ENCODE results near the gene NRXN3. TPM values are rescaled to one million over a fixed set of nuclear protein-coding genes. Genes with fewer than 3 reads are reported as not detected.

NRXN3 gene
- total RNA-seq, 1 donor = 2.5 TPM

GRCh38 chr14:78927261-78927660, 757.1 kb downstream of the NRXN3 start:
- no peaks in the 10 kb centered on the region for H4K20me1 ChIP-seq (ENCODE audit: insufficient read depth, low read length)
- H2AFZ ChIP-seq (ENCODE audit: low read length) = no peak overlapping the region
- H3K27me3 ChIP-seq (ENCODE audit: insufficient read depth, low read length) = no peaks in the 10 kb centered on the region
- H3K4me1 ChIP-seq (ENCODE audit: insufficient read depth, low read length) = no peaks in the 10 kb centered on the region
- TF ChIP-seq CTCF (IDR thresholded peaks at IDR 0.05; ENCODE audit: extremely low read depth, low read depth, low read length) = no peak
- DNase-seq (ENCODE audit: insufficient read length, low spot score, missing footprints) = no peak
- H3K27ac ChIP-seq (ENCODE audit: low read depth, low read length) = no peak overlapping the region
- no peak overlapping the region for H3K4me3 ChIP-seq (ENCODE audit: insufficient read depth, low read length)
- H3K36me3 ChIP-seq (ENCODE audit: insufficient read depth, low read length) = no peaks in the 10 kb centered on the region
- H3K79me2 ChIP-seq (ENCODE audit: insufficient read depth, low read length) = no peaks in the 10 kb centered on the region
- H3K4me2 ChIP-seq (ENCODE audit: insufficient read depth, low read length) = no peak overlapping the region
- no peaks in the 10 kb centered on the region for H3K9me3 ChIP-seq (ENCODE audit: low read depth, low read length)

DNA sequence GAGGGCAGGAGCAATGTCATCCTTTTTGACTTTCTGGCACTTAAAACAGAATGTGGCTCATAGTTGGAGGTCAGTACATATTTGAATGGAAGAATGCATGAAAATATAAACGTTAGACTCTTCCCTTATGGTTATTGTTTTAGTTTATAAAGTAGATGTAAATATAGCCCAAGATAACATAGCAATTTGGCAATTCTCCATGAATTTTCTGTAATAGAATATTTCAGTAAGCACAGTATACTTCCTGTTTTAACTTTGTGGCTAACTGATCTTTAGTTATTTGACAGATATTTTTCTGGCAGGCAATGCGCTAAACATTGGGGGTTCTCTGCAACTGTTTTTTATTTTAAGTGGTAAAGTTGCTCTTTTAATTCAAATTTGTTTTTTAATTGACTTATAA, 763.0 kb downstream of the NRXN3 start:
- H3K79me2 ChIP-seq (ENCODE audit: insufficient read depth, low read length) = no peaks in the 10 kb centered on the region
- DNase-seq (ENCODE audit: insufficient read length, low spot score, missing footprints) = no peak
- H3K4me2 ChIP-seq (ENCODE audit: insufficient read depth, low read length) = no peak overlapping the region
- H3K9me3 ChIP-seq (ENCODE audit: low read depth, low read length) = no peaks in the 10 kb centered on the region
- TF ChIP-seq CTCF (IDR thresholded peaks at IDR 0.05; ENCODE audit: extremely low read depth, low read depth, low read length) = no peak
- H2AFZ ChIP-seq (ENCODE audit: low read length) = no peak overlapping the region
- H3K4me3 ChIP-seq (ENCODE audit: insufficient read depth, low read length) = no peak overlapping the region
- no peaks in the 10 kb centered on the region for H3K4me1 ChIP-seq (ENCODE audit: insufficient read depth, low read length)
- H3K27me3 ChIP-seq (ENCODE audit: insufficient read depth, low read length) = no peaks in the 10 kb centered on the region
- H4K20me1 ChIP-seq (ENCODE audit: insufficient read depth, low read length) = no peaks in the 10 kb centered on the region
- H3K27ac ChIP-seq (ENCODE audit: low read depth, low read length) = no peak overlapping the region
- H3K36me3 ChIP-seq (ENCODE audit: insufficient read depth, low read length) = no peaks in the 10 kb centered on the region

DNA sequence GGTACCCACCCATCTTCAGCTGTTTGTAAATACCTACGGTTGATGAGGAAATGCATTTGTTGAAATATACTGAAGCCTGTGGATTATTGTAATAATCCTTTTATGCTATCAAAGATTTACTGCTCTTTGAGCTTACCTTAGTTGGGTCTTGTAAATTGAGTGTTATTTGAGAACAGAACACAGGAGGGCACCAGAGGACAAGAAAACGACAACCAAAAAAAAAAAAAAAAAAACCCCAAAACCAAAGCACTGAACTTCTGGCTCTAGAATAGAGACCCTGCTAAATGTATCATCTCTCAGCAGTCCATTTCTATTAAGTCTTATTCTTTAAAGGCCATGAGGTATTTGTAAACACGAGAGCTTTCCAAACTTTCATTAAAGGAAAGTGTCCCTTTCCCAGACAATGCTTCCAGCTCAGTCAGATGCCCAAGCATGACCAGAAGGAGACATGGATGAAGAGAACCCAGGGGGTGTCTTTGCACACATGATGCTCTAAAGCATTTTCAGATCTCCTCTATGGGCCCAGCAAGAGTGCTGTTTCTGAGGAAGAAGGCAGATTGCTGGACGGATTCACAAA, 763.9 kb downstream of the NRXN3 start:
- no peaks in the 10 kb centered on the region for H3K9me3 ChIP-seq (ENCODE audit: low read depth, low read length)
- H3K36me3 ChIP-seq (ENCODE audit: insufficient read depth, low read length) = no peaks in the 10 kb centered on the region
- peak; percentile 49 for TF ChIP-seq CTCF (IDR thresholded peaks at IDR 0.05; ENCODE audit: extremely low read depth, low read depth, low read length)
- H3K4me1 ChIP-seq (ENCODE audit: insufficient read depth, low read length) = no peaks in the 10 kb centered on the region
- no peak for DNase-seq (ENCODE audit: insufficient read length, low spot score, missing footprints)
- no peaks in the 10 kb centered on the region for H3K79me2 ChIP-seq (ENCODE audit: insufficient read depth, low read length)
- no peak overlapping the region for H3K4me2 ChIP-seq (ENCODE audit: insufficient read depth, low read length)
- H4K20me1 ChIP-seq (ENCODE audit: insufficient read depth, low read length) = no peaks in the 10 kb centered on the region
- no peak overlapping the region for H2AFZ ChIP-seq (ENCODE audit: low read length)
- H3K27ac ChIP-seq (ENCODE audit: low read depth, low read length) = no peak overlapping the region
- no peak overlapping the region for H3K4me3 ChIP-seq (ENCODE audit: insufficient read depth, low read length)
- H3K27me3 ChIP-seq (ENCODE audit: insufficient read depth, low read length) = no peaks in the 10 kb centered on the region

GRCh38 chr14:78946949-78947348, 776.8 kb downstream of the NRXN3 start:
- no peaks in the 10 kb centered on the region for H3K9me3 ChIP-seq (ENCODE audit: low read depth, low read length)
- peaks cover 6% of the 10 kb centered on the region for H3K4me1 ChIP-seq (ENCODE audit: insufficient read depth, low read length)
- H3K4me2 ChIP-seq (ENCODE audit: insufficient read depth, low read length) = no peak overlapping the region
- no peaks in the 10 kb centered on the region for H3K79me2 ChIP-seq (ENCODE audit: insufficient read depth, low read length)
- H4K20me1 ChIP-seq (ENCODE audit: insufficient read depth, low read length) = no peaks in the 10 kb centered on the region
- H3K36me3 ChIP-seq (ENCODE audit: insufficient read depth, low read length) = no peaks in the 10 kb centered on the region
- no peaks in the 10 kb centered on the region for H3K27me3 ChIP-seq (ENCODE audit: insufficient read depth, low read length)
- no peak overlapping the region for H2AFZ ChIP-seq (ENCODE audit: low read length)
- no peak overlapping the region for H3K27ac ChIP-seq (ENCODE audit: low read depth, low read length)
- no peak for DNase-seq (ENCODE audit: insufficient read length, low spot score, missing footprints)
- TF ChIP-seq CTCF (IDR thresholded peaks at IDR 0.05; ENCODE audit: extremely low read depth, low read depth, low read length) = no peak
- no peak overlapping the region for H3K4me3 ChIP-seq (ENCODE audit: insufficient read depth, low read length)

All from osteoblast (primary cell).